Testis (tissue), 3 donors: Measurements from ENCODE around the gene CSMD2. TPM values are rescaled to one million over a fixed set of nuclear protein-coding genes. Genes with fewer than 3 reads are reported as not detected.

Source experiments
- DNase-seq: peaks from one replicate; pipeline ENCODE4 v3.0.0-alpha.2; 2019
- H3K27ac ChIP-seq, 2 donors: fragments of 200-600 bp; sonication (generic); one replicate each; pipeline ENCODE4 v1.5.1; 2019
- H3K27me3 ChIP-seq: fragments of 200-600 bp; sonication (generic); one replicate; pipeline ENCODE4 v1.5.1; 2019
- H3K36me3 ChIP-seq: fragments of 200-600 bp; sonication (generic); one replicate; pipeline ENCODE4 v1.5.1; 2017; ENCODE audit warnings: low read depth; ENCODE audit errors: missing control alignments
- H3K4me1 ChIP-seq: fragments of 200-600 bp; sonication (generic); one replicate; pipeline ENCODE4 v1.5.1; 2019
- H3K4me3 ChIP-seq, 2 donors: fragments of 200-600 bp; sonication (generic); one replicate each; pipeline ENCODE4 v1.5.1; 2017 to 2019
- H3K9me3 ChIP-seq: fragments of 200-600 bp; sonication (generic); one replicate; pipeline ENCODE4 v1.5.1; 2017
- CTCF ChIP-seq, 3 experiments: fragments of 450-650 bp in 2 of 3; fragments of 200-600 bp in 1 of 3; sonication (generic) in 1 of 3; IDR thresholded peaks; one replicate each; pipeline ENCODE4 v1.5.1; 2016 to 2019; ENCODE audit warnings: antibody characterized with exemption in 3 of 3, mild to moderate bottlenecking in 2 of 3, moderate library complexity in 1 of 3
- POLR2A ChIP-seq: fragments of 450-650 bp; IDR thresholded peaks from one replicate; pipeline ENCODE4 v1.6.1; 2017; ENCODE audit warnings: antibody characterized with exemption, mild to moderate bottlenecking, moderate library complexity
- WGBS, 2 donors: methylation state at CpG; one replicate each; pipeline ENCODE4 v1.1.5; 2018; 5-methylcytosine and 5-hydroxymethylcytosine counted together
- intact Hi-C: fragments of 100-400 bp; cut with DNase I; formaldehyde crosslinking; loops from one replicate; pipeline ENCODE4 v1.15.1; 2023; ENCODE audit warnings: low total_unique reads
- polyA plus RNA-seq: library from polyadenylated mRNA; stranded (reverse); fragments of 350-450 nt; fragmentation: Illumina TruSeq; extraction: RNeasy Lipid Tissue Mini Kit (QIAGEN cat#74804); gene quantifications from one replicate; pipeline ENCODE4 v1.2.3, GENCODE V29; 2014; ENCODE audit warnings: low read depth, low replicate concordance; ENCODE audit not compliant: insufficient read depth
- total RNA-seq, 2 donors: library from RNA; depleted of rRNA; stranded (reverse); fragments of >200 nt; gene quantifications; one replicate each; pipeline ENCODE4 v1.2.3, GENCODE V29; 2016

CSMD2 gene
- total and polyA plus RNA-seq, 3 donors from 2014 or later, result 1.2 to 3.8 (median 2.7) TPM

- no peak for TF ChIP-seq CTCF (IDR thresholded peaks at IDR 0.05)
- TF ChIP-seq POLR2A, result no peak
- peak overlapping the region in 1 of 2 donors; percentile 20 for H3K4me3 ChIP-seq
- no peaks in the 10 kb centered on the region for H3K36me3 ChIP-seq
- H3K9me3 ChIP-seq, result no peaks in the 10 kb centered on the region
- no peak overlapping the region for H3K27ac ChIP-seq
- no peaks in the 10 kb centered on the region for H3K27me3 ChIP-seq
- DNase-seq, result no peak
- intact Hi-C loops, result loop anchor here (10.0 kb wide), 1 partner anchor 431 kb away; no protein-coding TSS in a partner anchor
- 2 to 3% methylated on average over 9 to 27 of the region's 27 CpGs for WGBS, 2 donors
- H3K4me1 ChIP-seq, result peaks cover 19% of the 10 kb centered on the region
Observed at GRCh38 chr1:34166191-34166624, 1.2 kb upstream of the CSMD2 start.

- H3K27ac ChIP-seq, result no peak overlapping the region
- peaks cover 19% of the 10 kb centered on the region for H3K4me1 ChIP-seq
- peak overlapping the region; percentile 40 to 56 for H3K4me3 ChIP-seq
Observed at GRCh38 chr1:34165422-34165921, 442 bp upstream of the CSMD2 start.

GRCh38 chr1:34163792-34164731, 968 bp downstream of the CSMD2 start:
- Histone ChIP-seq H3K27me3 (no peaks in the 10 kb centered on the region), H3K4me1 (peaks cover 19% of the 10 kb centered on the region), H3K9me3 (no peaks in the 10 kb centered on the region), H3K36me3 (no peaks in the 10 kb centered on the region), H3K27ac (no peak overlapping the region), H3K4me3 (peak overlapping the region; percentile 40 to 56)
- peak; percentile 22 for DNase-seq
- TF ChIP-seq CTCF (IDR thresholded peaks at IDR 0.05), result no peak
- TF ChIP-seq POLR2A, result no peak
- 1% methylated on average over 34 to 73 of the region's 75 CpGs for WGBS, 2 donors
- intact Hi-C loops, result loop anchor here (10.0 kb wide), 1 partner anchor 429 kb away; no protein-coding TSS in a partner anchor

More at GRCh38 chr1:34165422-34165921, 442 bp upstream of the CSMD2 start:
- no peak for DNase-seq
- H3K27me3 ChIP-seq, result no peaks in the 10 kb centered on the region
- 1 to 2% methylated on average over 11 to 13 of the region's 13 CpGs for WGBS, 2 donors
- H3K36me3 ChIP-seq, result no peaks in the 10 kb centered on the region
- intact Hi-C loops, result loop anchor here (10.0 kb wide), 1 partner anchor 431 kb away; no protein-coding TSS in a partner anchor
- no peaks in the 10 kb centered on the region for H3K9me3 ChIP-seq
- no peak for TF ChIP-seq POLR2A

GRCh38 chr1:34162852-34163766, 1.9 kb downstream of the CSMD2 start:
- Histone ChIP-seq H3K9me3 (no peaks in the 10 kb centered on the region), H3K4me1 (peaks cover 19% of the 10 kb centered on the region), H3K27me3 (no peaks in the 10 kb centered on the region), H3K36me3 (no peaks in the 10 kb centered on the region), H3K27ac (no peak overlapping the region), H3K4me3 (peak overlapping the region; percentile 40 to 56)
- TF ChIP-seq CTCF (IDR thresholded peaks at IDR 0.05) (peak; percentile 45 to 70 (median 53)), POLR2A (no peak)
- DNase-seq, result peak; percentile 82
- intact Hi-C loops, result loop anchor here (10.0 kb wide), 1 partner anchor 428 kb away; no protein-coding TSS in a partner anchor
- 3% methylated on average over 15 to 44 of the region's 46 CpGs for WGBS, 2 donors
